HG03342 (cell line): ENCODE results near the gene EFCAB5.
"Not testable (repeated sequence)": the region's sequence is repeated elsewhere in the genome, so short reads cannot be mapped to it uniquely, and the experiment has no call there.

Experiments
- ATAC-seq: cut with Tn5 transposase; IDR thresholded peaks from one replicate; pipeline ENCODE4 v1.9.1; 2021; ENCODE audit warnings: mild to moderate bottlenecking, moderate library complexity; ENCODE audit not compliant: unreplicated experiment

EFCAB5 gene

GRCh38 chr17:30092886-30093285, 151.5 kb downstream of the EFCAB5 start:
- ATAC-seq, result no peak

GRCh38 chr17:30093463-30094147, 152.2 kb downstream of the EFCAB5 start:
- ATAC-seq, result no peak

GRCh38 chr17:30095507-30096244, 154.2 kb downstream of the EFCAB5 start:
- ATAC-seq, result no peak

GRCh38 chr17:30101686-30102390, 160.4 kb downstream of the EFCAB5 start:
- ATAC-seq, result no peak

GRCh38 chr17:30103921-30104320, 162.5 kb downstream of the EFCAB5 start:
- no peak for ATAC-seq

- no peak for ATAC-seq
These were observed 163.3 kb downstream of the EFCAB5 start for GRCh38 chr17:30104575-30105339.

- ATAC-seq, result no peak
These were observed 171.4 kb downstream of the EFCAB5 start for GRCh38 chr17:30112794-30113193.

GRCh38 chr17:30113213-30113612, 171.8 kb downstream of the EFCAB5 start:
- no peak for ATAC-seq

- ATAC-seq, result peak; percentile 18
These were observed 174.9 kb downstream of the EFCAB5 start for GRCh38 chr17:30116345-30116660.

GRCh38 chr17:30116661-30117551, 175.5 kb downstream of the EFCAB5 start, which contains the start of gene NSRP1:
TSS of gene NSRP1 (plus strand) at chr17:30116816. CDS start at chr17:30116844, 28 bp downstream.
- ATAC-seq, result peak; percentile 76

- no peak for ATAC-seq
These were observed 176.2 kb downstream of the EFCAB5 start for GRCh38 chr17:30117675-30118081.

- not testable (repeated sequence) for ATAC-seq
These were observed 177.2 kb downstream of the EFCAB5 start for GRCh38 chr17:30118635-30119034.

GRCh38 chr17:30124273-30124796, 182.9 kb downstream of the EFCAB5 start:
- no peak for ATAC-seq

GRCh38 chr17:30130121-30130520, 188.7 kb downstream of the EFCAB5 start:
- no peak for ATAC-seq

- ATAC-seq, result no peak
These were observed 191.2 kb downstream of the EFCAB5 start for GRCh38 chr17:30132615-30133014.

GRCh38 chr17:30133197-30133596, 191.8 kb downstream of the EFCAB5 start:
- no peak for ATAC-seq

GRCh38 chr17:30134551-30134950, 193.1 kb downstream of the EFCAB5 start:
- no peak for ATAC-seq

GRCh38 chr17:30137158-30137557, 195.7 kb downstream of the EFCAB5 start:
- no peak for ATAC-seq

GRCh38 chr17:30147860-30148259, 206.4 kb downstream of the EFCAB5 start:
- ATAC-seq, result not testable (repeated sequence)

- no peak for ATAC-seq
These were observed 206.9 kb downstream of the EFCAB5 start for GRCh38 chr17:30148376-30148775.
